ENCODE data around the gene DIAPH3.
"Not testable (repeated sequence)": the region's sequence is repeated elsewhere in the genome, so short reads cannot be mapped to it uniquely, and the experiment has no call there.

The DIAPH3 gene

GRCh38 chr13:60163478-60164233, at the start of gene DIAPH3:
TSS of gene DIAPH3 (minus strand) at chr13:60163928. CDS start at chr13:60163766, 162 bp downstream.
- DNase-seq (ENCODE audit: low spot score) = peak; percentile 94

GRCh38 chr13:60213236-60213744, 49.6 kb upstream of the DIAPH3 start:
- DNase-seq (ENCODE audit: low spot score) = no peak

- DNase-seq (ENCODE audit: low spot score) = no peak
Observed at GRCh38 chr13:60211548-60211947, 47.8 kb upstream of the DIAPH3 start.

- DNase-seq (ENCODE audit: low spot score) = no peak
Observed at GRCh38 chr13:60210510-60211330, 47.0 kb upstream of the DIAPH3 start.

GRCh38 chr13:60205499-60205898, 41.8 kb upstream of the DIAPH3 start:
- DNase-seq (ENCODE audit: low spot score) = not testable (repeated sequence)

- DNase-seq (ENCODE audit: low spot score) = no peak
Observed at GRCh38 chr13:60201286-60201685, 37.6 kb upstream of the DIAPH3 start.

GRCh38 chr13:60195893-60196292, 32.2 kb upstream of the DIAPH3 start:
- DNase-seq (ENCODE audit: low spot score) = not testable (repeated sequence)

- no peak for DNase-seq (ENCODE audit: low spot score)
Observed at GRCh38 chr13:60182907-60183306, 19.2 kb upstream of the DIAPH3 start.

- no peak for DNase-seq (ENCODE audit: low spot score)
Observed at GRCh38 chr13:60178327-60178726, 14.6 kb upstream of the DIAPH3 start.

- no peak for DNase-seq (ENCODE audit: low spot score)
Observed at GRCh38 chr13:60175571-60175970, 11.8 kb upstream of the DIAPH3 start.

- DNase-seq (ENCODE audit: low spot score) = no peak
Observed at GRCh38 chr13:60174113-60174512, 10.4 kb upstream of the DIAPH3 start.

GRCh38 chr13:60172111-60172510, 8.4 kb upstream of the DIAPH3 start:
- DNase-seq (ENCODE audit: low spot score) = no peak

- no peak for DNase-seq (ENCODE audit: low spot score)
Observed at GRCh38 chr13:60170414-60170813, 6.7 kb upstream of the DIAPH3 start.

- no peak for DNase-seq (ENCODE audit: low spot score)
Observed at GRCh38 chr13:60169239-60170031, 5.7 kb upstream of the DIAPH3 start.

- no peak for DNase-seq (ENCODE audit: low spot score)
Observed at GRCh38 chr13:60167121-60167520, 3.4 kb upstream of the DIAPH3 start.

GRCh38 chr13:60165391-60166099, 1.8 kb upstream of the DIAPH3 start:
- DNase-seq (ENCODE audit: low spot score) = no peak

- no peak for DNase-seq (ENCODE audit: low spot score)
Observed at GRCh38 chr13:60164234-60164889, 634 bp upstream of the DIAPH3 start.

GRCh38 chr13:60162096-60162495, 1.6 kb downstream of the DIAPH3 start:
- no peak for DNase-seq (ENCODE audit: low spot score)

- DNase-seq (ENCODE audit: low spot score) = no peak
Observed at GRCh38 chr13:60158321-60158801, 5.4 kb downstream of the DIAPH3 start.

- no peak for DNase-seq (ENCODE audit: low spot score)
Observed at GRCh38 chr13:60155978-60156377, 7.8 kb downstream of the DIAPH3 start.

- no peak for DNase-seq (ENCODE audit: low spot score)
Observed at GRCh38 chr13:60152904-60153303, 10.8 kb downstream of the DIAPH3 start.
